ENCODE data around the gene RNF121. TPM values are rescaled to one million over a fixed set of nuclear protein-coding genes. Genes with fewer than 3 reads are reported as not detected.

The RNF121 gene
- total RNA-seq, 1 donor from 2014 or later: 30.9 TPM

DNA sequence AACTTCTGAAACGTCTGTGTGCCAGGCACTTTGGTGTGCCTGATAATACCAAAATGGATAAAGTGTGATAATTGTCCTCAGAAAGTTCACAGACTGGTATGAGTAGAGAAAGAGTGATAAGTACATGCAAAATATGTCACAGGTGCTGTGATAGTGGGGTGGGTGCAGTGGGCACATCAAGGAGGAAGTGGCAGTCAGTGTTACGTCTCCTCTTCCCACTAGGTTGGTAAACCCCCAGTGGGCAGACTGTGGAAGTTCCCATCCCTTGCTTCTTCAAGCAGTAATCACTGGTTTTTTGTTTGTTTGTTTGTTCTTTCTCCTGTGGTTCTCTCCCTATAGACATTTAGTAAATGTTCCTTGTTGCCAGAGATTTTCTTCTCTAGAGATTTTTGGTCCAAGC, 5.4 kb downstream of the RNF121 start:
- H3K36me3 ChIP-seq (ENCODE audit: control insufficient read depth, insufficient read depth, low read length): no peaks in the 10 kb centered on the region
- no peak for DNase-seq (ENCODE audit: low read depth)
- H3K4me3 ChIP-seq (ENCODE audit: low read depth, low read length): no peak overlapping the region
- TF ChIP-seq, protein P1, sequence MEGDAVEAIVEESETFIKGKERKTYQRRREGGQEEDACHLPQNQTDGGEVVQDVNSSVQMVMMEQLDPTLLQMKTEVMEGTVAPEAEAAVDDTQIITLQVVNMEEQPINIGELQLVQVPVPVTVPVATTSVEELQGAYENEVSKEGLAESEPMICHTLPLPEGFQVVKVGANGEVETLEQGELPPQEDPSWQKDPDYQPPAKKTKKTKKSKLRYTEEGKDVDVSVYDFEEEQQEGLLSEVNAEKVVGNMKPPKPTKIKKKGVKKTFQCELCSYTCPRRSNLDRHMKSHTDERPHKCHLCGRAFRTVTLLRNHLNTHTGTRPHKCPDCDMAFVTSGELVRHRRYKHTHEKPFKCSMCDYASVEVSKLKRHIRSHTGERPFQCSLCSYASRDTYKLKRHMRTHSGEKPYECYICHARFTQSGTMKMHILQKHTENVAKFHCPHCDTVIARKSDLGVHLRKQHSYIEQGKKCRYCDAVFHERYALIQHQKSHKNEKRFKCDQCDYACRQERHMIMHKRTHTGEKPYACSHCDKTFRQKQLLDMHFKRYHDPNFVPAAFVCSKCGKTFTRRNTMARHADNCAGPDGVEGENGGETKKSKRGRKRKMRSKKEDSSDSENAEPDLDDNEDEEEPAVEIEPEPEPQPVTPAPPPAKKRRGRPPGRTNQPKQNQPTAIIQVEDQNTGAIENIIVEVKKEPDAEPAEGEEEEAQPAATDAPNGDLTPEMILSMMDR (IDR thresholded peaks at IDR 0.05; ENCODE audit: insufficient read depth, low read length, poor library complexity, severe bottlenecking): no peak
- no peaks in the 10 kb centered on the region for H3K27me3 ChIP-seq (ENCODE audit: control insufficient read depth, insufficient read depth, low read length)

DNA sequence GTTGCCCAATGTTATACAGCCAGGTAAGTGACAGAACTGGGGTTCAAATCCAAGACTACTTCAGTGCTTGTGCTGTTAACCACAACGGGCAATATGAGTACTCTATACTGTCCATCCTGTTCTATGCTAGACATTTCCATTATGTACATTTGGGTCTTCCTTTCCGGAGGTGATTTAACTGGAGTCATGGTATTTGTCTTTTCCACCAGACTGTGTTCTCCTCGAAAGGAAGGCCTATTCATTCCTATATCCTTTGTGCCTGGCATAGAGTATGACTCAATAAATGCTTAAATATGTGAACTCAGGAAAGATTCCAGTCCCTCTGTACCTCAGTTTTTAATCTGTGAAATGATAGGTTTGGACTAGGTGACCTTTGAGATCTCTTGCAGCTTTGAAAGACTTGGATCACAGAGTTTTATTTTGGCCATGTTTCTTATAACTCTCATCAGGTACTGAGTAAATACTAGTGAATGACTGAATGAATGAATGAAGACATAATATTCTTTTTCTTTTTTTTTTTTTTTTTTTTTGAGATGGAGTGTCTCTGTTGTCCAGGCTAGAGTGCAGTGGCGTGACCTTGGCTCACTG, 6.6 kb downstream of the RNF121 start:
- no peak for DNase-seq (ENCODE audit: low read depth)
- Histone ChIP-seq H3K4me3 (ENCODE audit: low read depth, low read length) (no peak overlapping the region), H3K27me3 (ENCODE audit: control insufficient read depth, insufficient read depth, low read length) (no peaks in the 10 kb centered on the region), H3K36me3 (ENCODE audit: control insufficient read depth, insufficient read depth, low read length) (no peaks in the 10 kb centered on the region)
- TF ChIP-seq, protein P1 (IDR thresholded peaks at IDR 0.05; ENCODE audit: insufficient read depth, low read length, poor library complexity, severe bottlenecking): no peak

DNA sequence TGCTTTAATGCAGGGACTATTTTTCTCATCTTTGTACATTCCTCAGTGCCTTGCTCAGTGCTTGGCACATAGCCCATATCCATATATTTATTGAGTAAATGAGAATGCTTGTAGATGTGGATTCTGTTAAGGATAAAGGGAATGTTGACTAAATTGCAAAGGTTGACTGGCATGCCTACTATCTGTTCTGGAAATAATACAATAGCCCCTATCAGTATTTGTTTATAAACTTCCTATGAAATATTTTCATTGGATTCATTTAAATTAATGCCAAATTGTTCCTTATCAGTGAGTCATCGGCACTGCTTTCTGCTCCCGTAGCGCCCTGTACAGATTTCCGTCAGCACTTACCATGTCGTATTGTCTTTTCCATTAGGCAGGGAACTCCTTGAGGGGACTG, 8.0 kb downstream of the RNF121 start:
- Histone ChIP-seq H3K27me3 (ENCODE audit: control insufficient read depth, insufficient read depth, low read length) (no peaks in the 10 kb centered on the region), H3K4me3 (ENCODE audit: low read depth, low read length) (no peak overlapping the region), H3K36me3 (ENCODE audit: control insufficient read depth, insufficient read depth, low read length) (no peaks in the 10 kb centered on the region)
- TF ChIP-seq, protein P1 (IDR thresholded peaks at IDR 0.05; ENCODE audit: insufficient read depth, low read length, poor library complexity, severe bottlenecking): no peak
- no peak for DNase-seq (ENCODE audit: low read depth)

DNA sequence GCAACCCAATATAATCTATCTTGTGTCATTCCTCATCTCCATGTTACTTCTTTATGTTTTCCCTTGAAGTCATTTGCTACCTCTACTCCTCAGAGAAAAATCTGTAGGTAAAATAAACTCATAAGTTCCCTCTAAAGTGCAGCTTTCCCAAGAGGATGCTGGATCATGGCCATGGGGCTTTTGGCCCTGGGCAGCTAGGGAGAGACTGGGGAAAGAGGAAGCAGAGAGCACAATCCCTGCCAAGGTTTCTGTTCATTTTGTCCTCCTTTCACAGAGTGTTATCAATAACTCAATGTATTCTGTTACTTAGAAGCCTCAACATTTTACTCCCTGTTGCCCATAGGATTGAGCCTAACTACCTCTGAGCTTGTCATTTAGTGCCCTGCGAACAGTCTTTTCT, 9.0 kb downstream of the RNF121 start:
- no peak for DNase-seq (ENCODE audit: low read depth)
- TF ChIP-seq, protein P1 (IDR thresholded peaks at IDR 0.05; ENCODE audit: insufficient read depth, low read length, poor library complexity, severe bottlenecking): no peak
- Histone ChIP-seq H3K4me3 (ENCODE audit: low read depth, low read length) (no peak overlapping the region), H3K36me3 (ENCODE audit: control insufficient read depth, insufficient read depth, low read length) (no peaks in the 10 kb centered on the region), H3K27me3 (ENCODE audit: control insufficient read depth, insufficient read depth, low read length) (no peaks in the 10 kb centered on the region)

DNA sequence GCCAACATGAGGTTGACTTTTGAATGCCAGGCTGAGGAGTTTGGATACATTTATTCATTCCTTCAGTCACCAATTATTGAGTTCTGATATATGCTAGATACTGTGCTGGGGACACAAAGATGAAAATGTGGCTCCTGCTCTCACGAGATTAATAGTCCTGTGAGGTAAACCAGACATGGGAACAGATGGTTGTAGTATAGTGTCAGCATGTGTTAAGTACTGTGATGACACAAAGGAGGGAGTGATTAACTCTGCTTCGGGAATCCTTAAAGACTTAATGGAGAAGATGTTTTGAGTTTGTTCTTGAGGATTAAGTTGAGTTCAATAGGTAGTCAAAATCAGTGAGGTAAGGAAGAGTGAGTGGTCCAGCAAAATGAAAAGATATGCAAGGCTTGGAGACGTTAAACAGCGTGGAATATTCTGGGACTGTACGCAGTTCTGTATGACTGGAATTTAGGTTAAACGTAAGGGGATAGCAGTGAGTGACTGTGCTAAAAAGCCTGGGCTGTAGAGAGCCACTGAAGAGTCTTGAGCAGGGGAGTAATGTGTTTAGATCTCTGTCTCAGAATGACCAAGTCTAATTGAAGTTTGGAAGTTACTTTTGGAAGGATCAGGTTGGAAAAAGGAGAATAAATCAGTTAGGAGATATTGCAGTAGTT, 11.8 kb downstream of the RNF121 start:
- TF ChIP-seq, protein P1 (IDR thresholded peaks at IDR 0.05; ENCODE audit: insufficient read depth, low read length, poor library complexity, severe bottlenecking): no peak
- H3K36me3 ChIP-seq (ENCODE audit: control insufficient read depth, insufficient read depth, low read length): no peaks in the 10 kb centered on the region

DNA sequence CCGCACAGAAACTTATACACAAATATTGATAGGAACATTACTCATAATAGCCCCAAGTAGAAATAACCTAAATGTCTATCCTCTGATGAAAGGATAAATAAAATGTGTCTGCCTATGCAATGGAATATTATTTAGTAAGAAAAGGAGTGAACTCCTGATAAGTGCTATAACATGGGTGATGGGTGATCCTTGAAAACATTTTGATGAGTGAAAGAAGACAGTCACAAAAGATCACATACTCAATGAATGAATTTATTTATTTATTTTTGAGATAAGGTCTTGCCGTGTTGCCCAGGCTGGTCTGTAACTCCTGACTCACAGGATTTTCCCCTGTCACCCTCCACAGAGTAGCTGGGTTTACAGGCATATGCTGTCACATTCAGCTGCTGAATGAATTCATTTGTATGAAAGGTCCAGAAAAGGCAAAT, 17.3 kb downstream of the RNF121 start:
- H3K4me3 ChIP-seq (ENCODE audit: low read depth, low read length): no peak overlapping the region
- no peaks in the 10 kb centered on the region for H3K27me3 ChIP-seq (ENCODE audit: control insufficient read depth, insufficient read depth, low read length)
- TF ChIP-seq, protein P1 (IDR thresholded peaks at IDR 0.05; ENCODE audit: insufficient read depth, low read length, poor library complexity, severe bottlenecking): no peak
- peak; percentile 84 for DNase-seq (ENCODE audit: low read depth)
- no peaks in the 10 kb centered on the region for H3K36me3 ChIP-seq (ENCODE audit: control insufficient read depth, insufficient read depth, low read length)

More for the DNA sequence above, 11.8 kb downstream of the RNF121 start:
- H3K4me3 ChIP-seq (ENCODE audit: low read depth, low read length): no peak overlapping the region
- no peak for DNase-seq (ENCODE audit: low read depth)
- no peaks in the 10 kb centered on the region for H3K27me3 ChIP-seq (ENCODE audit: control insufficient read depth, insufficient read depth, low read length)

Data from kidney epithelial cell (primary cell).